Stromal cell of bone marrow (primary cell): Measurements from ENCODE around the gene CCDC126.
"Not testable (repeated sequence)": the region's sequence is repeated elsewhere in the genome, so short reads cannot be mapped to it uniquely, and the experiment has no call there.

Experiments
- DNase-seq: peaks from one replicate; pipeline ENCODE4 v3.0.0-alpha.2; 2012; ENCODE audit warnings: low read depth

The CCDC126 gene, protein sequence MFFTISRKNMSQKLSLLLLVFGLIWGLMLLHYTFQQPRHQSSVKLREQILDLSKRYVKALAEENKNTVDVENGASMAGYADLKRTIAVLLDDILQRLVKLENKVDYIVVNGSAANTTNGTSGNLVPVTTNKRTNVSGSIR

DNA sequence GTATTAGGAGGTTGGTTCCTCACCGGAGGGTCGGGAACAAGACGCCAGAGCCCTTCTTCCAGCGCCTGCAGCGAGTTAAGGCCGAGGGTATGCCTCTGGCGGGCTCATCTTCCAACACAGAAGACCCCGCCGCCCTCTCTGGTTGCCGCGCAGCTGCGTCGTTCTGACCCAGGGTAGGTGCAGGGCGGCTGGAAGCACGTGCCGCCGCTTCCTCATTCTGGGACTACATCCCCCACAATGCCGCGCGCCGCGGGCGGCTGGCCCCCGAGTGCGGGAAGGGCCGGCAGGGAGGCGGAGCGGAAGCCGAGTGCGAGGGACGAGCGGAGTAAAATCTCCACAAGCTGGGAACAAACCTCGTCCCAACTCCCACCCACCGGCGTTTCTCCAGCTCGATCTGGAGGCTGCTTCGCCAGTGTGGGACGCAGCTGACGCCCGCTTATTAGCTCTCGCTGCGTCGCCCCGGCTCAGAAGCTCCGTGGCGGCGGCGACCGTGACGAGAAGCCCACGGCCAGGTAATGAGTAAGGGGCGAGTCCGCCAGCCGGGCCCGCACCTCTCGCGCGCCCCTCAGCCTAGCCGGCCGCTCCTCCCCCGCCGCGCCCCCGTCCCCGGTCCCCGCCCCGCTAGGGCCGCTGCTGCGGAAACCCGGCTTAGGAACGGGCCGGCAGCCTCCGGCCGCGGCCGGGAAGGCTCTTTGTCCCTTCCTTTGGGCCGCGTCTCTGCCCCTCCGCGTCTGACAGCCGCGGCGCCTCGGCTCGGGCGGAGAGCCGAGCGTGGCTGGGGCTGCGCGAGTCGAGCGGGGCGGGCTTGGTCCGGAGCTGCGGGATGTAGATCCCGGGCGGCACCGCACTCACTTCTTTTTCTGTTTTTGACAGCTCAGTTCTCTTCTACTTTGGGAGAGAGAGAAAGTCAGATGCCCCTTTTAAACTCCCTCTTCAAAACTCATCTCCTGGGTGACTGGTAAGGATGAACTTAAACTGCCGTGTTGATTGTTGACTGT is at the start of gene CCDC126:
CCDC126 (plus strand) TSS at position 289 of the 998 bp plus-strand sequence. CDS start 13,934 bp downstream, outside the sequence.
- DNase-seq, result peak; percentile 80

DNA sequence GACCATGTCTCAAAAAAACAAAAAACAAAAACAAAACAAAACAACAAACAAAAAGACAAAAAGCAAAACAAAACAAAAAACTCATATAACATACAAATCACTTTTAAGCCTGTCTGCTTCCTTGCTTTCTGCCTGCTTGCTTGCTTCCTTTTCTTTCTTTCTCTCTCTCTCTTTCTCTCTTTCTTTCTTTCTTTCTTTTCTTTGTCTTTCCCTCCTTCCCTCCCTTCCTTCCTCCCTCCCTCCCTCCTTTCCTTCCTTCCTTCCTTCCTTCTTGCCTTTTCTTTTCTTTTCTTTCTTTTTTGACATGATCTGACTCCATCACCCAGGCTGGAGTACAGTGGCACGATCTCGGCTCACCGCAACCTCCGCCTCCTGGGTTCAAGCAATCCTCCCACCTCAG is 49.5 kb upstream of the CCDC126 start:
- no peak for DNase-seq

DNA sequence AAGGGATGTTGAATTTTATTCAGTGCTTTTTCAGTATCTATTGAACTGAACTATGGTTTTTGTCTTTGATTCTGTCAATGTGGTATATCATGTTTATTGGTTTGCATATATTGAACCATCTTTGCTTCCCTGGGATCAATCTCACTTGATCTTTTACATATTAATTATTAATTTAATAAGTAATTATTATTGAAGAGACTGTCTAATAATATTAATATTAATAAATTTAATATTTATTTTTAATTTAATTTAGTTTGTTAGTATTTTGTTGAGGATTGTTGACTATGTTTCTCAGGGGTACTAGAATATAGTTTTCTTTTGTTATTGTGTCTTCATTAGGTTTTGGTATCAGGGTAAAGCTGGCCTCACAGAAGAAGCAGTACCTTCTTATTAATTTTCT is 38.9 kb upstream of the CCDC126 start:
- DNase-seq, result no peak

DNA sequence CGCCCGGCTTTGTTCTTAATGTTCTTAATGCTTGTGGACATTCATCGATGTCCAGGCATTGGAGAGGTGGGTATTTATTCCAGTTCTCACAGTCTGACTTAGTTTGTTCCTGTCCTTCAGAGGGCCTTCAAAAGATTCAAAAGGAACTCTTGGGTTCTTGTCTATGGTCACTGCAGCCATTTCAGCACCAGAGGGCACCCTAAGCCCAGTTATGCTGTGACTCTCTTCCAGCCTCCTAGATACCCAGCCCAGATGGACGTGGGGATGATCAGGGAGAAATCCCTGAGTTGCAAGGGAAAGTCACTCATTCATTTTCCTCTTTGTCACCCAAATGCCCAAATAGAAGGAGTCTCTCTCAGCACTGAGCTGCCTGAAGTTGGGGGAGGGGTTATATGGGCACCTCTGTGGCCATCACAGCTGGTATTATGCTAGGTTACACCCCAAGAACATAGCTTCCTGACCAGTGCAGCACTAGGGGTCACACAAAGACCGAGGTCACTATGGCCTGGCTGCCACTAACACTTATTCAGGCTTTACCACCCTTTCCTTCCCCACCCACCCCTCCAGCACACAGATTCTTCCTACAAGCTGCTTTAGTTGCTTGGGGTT is 26.5 kb upstream of the CCDC126 start:
- DNase-seq, result peak; percentile 61

DNA sequence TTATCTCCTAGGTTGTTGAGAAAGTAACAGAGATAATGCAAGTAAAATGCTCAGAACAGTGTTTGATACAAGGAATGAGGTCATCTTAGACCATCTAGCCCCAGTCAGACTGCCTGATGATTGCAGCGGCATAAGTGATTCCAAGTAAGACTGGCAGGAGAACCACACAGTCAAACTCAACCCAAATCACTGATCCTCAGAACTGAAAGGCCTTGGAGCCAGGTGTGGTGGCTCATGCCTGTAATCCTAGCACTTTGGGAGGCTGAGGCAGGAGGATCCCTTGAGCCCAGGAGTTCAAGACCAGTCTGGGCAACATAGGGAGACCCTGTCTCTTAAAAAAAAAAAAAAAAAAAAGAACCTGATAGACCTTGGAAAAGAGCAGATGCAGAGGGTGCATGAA is 15.2 kb upstream of the CCDC126 start:
- not testable (repeated sequence) for DNase-seq

DNA sequence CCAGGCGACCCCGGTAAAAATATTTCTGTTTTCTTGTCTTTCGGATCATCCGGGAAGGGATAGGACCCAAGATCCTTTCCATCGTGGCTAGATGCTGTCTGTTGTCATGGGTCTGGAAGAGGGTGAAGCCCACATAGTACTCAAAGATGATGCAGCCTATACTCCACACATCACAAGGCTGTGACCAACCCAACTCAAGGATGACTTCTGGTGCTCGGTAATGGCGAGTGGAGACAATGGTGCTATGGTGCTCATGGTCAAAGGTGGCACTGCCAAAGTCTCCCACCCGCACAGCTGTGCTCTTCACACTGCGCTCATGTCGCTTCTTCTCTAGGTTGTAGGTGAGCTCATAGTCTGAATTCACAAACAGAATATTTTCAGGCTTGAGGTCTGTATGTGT is 11.9 kb upstream of the CCDC126 start:
- not testable (repeated sequence) for DNase-seq

DNA sequence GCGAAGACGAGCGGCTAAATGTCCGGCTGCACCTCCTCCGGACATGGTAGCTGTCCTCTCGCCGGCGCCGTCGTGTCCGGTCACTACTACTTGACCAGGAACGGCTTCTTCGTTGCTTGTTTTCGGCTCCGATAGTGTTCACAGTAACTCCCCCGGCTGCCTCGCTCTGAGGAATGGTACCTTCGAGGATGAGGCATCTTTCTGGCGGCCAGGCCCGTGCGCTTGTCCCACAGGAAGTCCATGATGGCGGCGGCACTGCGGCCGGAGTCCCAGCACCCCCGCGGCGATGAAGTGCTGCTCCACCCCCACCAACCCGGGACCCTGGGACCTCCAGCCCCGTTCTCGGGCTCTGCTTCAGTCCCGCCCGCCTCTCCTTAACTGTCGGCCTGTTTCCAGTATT is 11.0 kb upstream of the CCDC126 start:
- DNase-seq, result no peak

DNA sequence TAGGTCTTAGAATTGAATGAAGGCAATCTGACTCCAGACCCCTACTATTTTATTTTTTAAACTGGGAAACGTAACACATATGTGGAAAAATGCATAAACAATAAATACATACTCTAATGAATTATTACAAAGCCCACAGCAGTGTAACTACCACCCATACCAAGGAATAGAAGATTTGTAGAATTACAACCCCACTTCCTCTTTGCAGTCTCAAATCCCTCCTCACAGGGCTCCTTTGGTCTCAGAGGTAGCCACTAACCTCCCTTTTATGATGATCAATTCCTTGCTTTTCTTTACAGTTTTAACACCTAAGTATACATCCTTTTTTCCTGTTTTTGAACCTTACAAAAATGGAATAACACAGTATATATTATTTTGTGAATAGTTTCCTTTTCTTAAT is 6.7 kb upstream of the CCDC126 start:
- DNase-seq, result no peak

DNA sequence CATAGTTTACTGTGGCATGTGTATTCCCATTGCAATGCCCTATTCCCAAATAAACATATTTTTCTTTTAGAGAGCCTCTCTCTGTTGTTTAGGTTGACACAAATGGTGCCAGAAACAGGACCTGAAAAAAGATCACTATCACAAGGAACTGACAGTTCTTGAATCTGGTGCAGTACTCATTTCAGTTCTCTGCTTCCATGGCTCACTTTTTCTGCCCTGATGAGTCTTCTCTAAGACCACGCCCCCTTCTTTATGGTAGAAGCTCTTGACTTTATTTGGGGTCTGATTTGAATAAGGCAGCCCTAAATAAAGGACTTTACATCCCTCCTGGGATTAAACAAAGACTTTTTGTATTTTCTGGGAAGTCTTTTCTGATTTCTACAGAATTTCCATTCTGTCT is 3.5 kb upstream of the CCDC126 start:
- no peak for DNase-seq

DNA sequence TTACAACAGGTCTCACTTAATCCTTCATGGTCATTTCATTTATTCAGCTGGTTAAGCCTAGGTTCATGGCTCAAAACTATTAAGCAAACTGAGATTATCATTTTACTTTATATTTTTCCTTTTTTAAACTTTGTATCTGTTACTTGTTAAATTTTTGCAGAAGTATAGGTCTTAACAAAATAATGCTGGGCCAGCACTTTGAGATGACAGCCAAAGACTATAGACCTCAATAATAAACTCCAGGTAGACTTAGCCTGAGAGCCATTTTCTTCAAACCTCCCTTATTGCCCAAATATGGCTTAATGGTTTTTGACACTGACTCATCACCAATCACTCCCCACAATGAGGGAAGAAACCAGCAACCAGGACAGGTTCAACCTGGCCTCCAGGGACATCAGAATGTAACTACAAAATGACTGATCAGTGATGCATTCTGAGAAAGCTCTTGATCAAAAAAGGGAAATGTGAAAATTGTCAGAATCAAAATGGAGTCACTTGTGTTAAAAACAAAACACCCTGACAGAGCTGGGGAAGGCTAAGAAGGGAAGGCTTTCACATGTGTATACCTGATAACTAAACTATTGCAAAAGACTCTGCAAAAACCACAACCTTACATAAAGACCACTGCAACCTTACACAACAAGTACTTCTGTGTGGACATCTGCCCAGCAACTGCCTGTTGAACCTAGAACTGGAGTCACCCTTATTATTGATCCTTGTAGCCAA is 2.1 kb upstream of the CCDC126 start:
- DNase-seq, result no peak

DNA sequence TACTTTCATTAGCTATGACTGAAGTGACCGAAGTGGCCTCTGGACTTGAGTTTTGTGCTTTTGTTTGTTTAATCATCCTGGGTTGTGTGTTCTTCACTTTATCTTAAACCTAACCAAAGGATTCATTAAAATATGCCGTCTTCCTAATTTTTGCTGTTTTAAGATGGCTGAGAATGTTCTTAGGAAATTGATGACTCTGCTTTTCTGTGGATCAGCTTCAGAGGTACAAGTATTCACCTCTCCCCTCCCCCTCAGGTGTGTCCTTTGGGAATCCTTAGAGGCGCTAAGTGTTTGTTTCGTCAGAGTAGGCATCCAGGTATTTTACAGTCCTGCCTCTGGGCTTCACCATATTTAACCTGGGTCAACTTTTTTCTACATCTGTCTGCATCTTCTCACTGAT is 1.1 kb downstream of the CCDC126 start:
- no peak for DNase-seq

DNA sequence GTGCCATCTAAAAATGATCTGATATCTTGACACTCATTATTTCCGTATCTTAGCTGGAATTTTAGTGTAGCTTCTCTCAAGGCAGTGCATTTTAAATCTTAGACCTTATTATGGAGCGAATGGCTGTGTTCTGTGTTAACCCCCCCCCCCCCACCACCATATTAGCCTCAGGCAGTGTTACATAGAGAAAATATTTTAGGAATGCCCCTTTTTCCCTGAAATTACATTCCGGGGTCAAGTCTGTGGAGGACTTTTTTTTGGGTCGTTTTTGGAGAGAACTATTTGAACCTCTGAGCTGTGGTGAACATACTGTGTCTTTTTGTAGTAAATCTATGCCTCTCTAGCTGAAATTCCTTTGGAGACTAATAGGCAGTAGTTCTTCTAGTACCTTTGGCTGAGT is 3.1 kb downstream of the CCDC126 start:
- no peak for DNase-seq

DNA sequence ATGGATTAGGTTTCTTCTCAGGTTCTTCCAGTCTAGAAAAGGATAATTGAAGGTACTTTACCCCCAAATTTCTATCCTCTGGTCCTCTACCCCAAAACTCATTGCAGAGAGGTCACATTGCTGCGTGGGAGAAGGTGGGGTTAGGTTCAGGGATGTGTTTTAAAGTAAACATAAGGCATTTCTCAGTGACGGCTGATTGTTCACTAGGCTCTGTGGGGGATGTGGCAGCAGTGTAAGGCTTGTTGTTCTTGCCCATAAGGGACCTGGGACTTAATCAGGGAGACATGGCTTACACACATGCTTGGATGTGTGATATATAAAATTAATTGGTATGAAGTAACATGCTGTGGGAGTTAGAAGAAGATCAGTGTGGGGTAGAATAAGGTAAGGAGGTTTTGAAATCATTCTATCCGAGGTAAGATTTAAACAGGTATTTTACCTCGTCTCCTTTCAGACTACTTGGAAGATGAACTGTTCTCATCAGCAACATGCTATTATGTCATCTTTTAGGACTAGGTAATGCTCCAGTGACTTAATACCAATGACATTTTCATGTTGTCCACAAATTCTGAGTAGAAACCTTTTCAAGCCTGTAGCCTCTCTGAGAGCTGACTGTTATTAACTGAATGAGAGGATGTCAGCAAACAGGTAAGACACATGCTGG is 6.6 kb downstream of the CCDC126 start:
- no peak for DNase-seq

DNA sequence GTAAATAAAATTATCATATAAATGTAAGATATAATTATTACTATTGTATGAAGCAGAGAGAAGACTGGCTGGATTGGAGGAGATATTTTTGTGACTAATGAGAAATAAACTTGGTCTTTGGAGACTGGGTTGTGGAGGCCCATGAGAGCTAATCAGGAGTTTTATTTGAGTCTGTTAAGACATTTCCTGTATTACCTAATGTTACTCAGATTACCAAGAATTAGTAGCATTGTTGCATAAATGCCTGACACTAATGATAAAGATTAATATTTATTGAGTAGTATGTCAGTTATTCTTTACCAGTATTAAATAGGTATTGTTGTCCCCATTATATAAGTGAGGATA is 7.1 kb downstream of the CCDC126 start:
- DNase-seq, result no peak

DNA sequence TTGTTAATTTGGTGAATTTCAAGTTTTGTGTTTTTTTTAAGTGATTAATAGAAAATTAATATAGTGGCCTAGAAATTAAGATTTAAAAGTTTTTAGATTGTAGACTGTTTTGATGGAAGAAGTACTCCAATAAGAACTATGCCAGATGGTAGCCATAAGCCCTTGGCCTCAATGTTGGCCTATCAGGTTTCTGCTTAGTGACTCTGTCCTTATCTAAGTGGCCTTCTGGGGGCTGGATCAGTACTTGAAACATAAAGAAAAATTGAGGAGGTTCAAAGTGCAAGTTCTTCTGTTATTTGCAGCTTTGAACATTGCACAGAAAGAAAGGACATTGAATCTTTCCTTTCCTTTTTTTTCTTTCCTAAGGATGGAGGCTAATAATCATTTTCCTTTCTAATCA is 9.9 kb downstream of the CCDC126 start:
- DNase-seq, result no peak

DNA sequence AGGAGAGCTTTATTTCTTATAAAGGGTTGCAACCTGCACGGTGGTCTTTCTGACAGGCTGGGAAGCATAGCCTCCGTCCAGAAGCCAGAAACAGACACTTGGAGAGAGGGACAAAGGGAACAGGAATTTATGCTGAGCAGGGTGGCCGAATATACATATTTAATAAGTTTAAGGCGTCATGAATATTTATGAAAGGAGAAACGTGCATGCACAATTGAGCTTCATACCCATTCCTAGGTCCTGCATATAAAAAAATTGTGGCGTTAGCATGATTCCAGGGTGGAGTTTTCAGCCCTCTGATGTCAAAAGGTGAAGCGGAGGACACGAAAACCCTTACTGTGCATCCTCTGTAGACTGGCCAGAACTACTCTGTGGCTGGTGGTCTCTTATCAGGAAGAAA is 10.7 kb downstream of the CCDC126 start:
- no peak for DNase-seq

DNA sequence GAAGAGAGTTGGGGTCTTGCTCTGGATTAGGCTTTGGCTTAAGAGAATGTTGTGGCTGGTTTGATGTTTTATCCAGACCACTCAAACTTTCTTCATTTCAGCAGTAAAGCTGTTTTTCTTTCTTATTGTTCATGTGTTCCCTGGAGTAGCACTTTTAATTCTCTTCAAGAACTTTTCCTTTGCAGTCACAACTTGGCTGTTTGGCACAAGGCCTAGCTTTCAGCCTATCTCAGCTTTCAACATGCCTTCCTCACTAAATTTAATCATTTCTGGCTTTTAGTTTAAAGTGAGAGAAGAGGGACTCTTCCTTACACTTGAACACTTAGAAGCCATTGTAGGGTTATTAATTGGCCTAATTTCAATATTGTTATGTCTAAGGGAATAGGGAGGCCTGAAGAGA is 18.1 kb downstream of the CCDC126 start:
- DNase-seq, result peak; percentile 18

DNA sequence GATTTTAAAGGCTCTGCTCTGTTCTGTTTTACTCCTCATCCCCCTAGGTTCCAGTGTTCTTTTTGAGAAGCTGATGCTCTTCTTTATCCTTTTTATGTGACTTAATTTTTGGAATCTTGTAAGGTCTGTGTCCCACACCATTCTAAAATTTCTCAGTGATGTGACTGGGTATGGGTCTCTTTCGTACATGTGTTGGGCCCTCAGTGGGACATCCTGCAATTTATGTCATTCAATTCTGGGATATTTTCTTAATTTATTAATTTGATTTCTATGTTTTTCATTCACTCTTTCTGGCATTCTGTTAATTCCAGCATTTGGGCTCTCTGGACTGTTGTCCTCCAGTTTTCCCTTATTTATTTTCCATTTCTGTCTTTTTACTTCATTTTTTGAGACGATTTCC is 19.4 kb downstream of the CCDC126 start:
- no peak for DNase-seq

DNA sequence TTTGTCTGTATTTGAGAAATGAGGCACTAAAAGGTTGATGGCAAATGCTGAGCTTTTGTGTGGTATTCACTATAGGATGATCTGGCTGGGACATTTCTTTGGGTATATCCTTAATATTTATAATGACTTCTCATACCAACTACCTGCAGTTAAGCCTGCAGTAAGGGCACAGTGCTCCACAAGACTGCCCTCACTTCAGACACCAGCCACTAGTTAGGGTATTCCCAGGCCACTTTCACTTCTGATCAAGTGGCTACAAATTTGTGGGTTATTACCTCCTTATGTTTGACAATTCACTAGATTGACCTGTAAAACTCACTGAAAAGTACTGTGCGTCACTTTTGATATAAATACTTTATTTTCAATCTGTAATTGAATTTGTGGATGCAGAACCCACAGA is 20.3 kb downstream of the CCDC126 start:
- no peak for DNase-seq

DNA sequence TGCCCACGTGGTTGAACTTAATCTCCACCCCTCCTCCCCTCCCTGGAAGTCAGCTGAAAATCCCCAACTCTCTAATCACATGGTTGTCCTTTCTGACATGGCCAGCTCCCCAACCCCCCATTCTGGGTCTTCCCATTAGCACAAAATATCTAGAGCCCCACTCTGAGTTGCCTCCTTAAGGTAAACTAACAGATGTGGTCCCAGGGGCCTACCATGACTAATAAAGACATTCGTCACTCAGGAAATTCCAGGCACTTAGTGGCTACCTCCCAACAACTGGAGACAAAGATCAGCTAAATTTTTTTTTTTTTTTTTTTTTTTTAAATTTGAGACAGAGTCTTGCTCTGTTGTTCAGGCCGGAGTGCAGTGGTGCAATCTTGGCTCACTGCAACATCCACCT is 21.1 kb downstream of the CCDC126 start:
- no peak for DNase-seq

DNA sequence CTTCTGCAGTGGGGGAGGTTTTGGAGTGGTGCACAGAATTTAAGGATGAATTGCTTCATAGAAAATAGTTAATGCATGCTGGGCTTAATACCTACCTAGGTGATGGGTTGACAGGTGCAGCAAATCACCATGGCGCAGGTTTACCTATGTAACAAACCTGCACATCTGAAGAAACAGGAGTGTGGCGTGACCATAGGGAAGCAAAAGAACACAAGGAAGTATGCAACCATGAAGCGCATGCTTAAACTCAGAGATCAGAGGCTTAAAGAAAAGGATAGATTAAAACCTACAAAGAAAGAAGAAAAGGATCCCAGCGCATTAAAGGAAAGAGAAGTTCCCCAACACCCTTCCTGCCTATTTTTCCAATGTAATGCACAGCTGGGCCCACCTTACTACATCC is 22.0 kb downstream of the CCDC126 start:
- no peak for DNase-seq

DNA sequence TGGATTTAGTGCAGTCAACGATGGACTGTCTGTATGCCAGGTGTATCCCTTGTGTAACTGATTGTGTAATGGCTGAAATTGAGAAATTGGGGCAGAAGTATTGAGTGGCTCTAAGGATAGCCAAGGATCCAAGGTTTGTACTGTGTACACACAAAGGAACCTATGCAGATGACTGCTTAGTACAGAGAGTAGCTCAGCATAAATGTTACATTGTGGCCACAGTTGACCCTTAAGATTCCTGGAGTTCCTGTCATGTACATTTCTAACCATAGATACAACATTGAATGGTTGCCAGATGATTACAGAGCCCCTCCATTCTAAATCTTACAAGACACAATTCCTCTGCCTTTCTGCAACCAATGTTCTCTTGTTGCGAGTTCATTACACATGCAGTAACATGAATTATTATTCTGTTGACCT is 25.3 kb downstream of the CCDC126 start:
- no peak for DNase-seq
